HG03097 (cell line): ENCODE data around the gene VTI1A.
"Not testable (repeated sequence)": the region's sequence is repeated elsewhere in the genome, so short reads cannot be mapped to it uniquely, and the experiment has no call there.

Experiments used
- ATAC-seq: cut with Tn5 transposase; IDR thresholded peaks from one replicate; pipeline ENCODE4 v1.9.1; 2021; ENCODE audit not compliant: unreplicated experiment, low FRiP score

Gene VTI1A

DNA sequence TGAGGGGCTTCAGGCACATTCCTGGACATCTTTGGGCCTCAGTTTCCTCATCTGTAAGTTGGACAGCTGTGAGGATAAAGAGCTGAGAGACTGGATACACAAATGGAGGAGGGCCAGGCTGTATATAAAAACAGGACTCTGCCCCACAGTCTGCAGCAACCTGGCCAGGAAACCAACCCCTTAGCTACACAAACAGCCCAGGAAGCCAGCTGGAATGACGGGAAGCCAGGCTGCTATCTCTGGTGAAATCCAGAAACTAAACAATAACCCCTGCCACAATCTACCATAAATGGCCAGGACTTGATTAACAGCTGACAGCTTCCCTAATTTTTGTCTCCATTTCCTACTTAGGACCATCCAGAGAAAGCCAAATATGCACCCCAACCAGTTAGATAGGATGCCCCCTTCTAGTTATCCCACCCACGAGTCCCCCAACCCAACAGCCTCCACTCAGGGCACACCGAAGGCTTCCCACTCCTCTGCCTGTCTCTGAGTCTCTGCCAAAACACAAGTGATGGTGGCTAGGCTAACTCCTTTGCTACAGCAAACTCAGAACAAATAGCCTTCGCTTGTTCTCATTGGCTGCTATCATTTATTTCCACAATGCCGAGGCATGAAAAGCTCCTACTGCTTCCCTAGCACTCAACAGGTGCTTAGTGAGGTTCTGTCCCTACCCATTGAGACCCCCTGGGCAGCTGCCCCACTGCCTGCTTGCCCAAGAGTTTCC, 393.1 kb downstream of the VTI1A start:
- no peak for ATAC-seq

- ATAC-seq = no peak
Observed at GRCh38 chr10:112841549-112841948, 394.5 kb downstream of the VTI1A start.

DNA sequence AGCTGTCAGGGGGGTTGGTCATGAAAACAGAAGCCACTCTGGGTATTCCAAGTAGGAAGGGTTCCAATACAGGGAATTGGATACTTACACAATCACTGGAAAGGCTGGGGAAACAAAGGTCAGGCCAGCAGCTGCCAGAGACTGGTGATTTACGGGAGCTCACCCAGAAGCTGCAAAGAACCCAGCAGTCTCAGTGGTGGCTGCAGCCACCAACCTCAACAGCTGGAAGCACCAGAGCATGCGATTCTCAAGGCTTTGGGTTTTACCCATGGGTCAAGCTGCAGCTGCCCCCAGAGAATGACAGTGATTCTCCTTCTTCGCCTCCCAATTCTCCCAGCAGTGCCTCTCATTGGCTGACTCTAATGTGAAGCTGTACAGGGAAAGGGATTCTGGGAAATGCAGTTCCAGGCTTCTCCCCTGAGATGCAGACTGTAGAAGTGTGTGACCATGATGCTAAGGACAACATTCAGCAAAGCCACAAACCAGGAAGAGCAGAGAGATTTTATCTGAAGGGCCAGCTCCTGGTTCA, 395.9 kb downstream of the VTI1A start:
- ATAC-seq = peak; percentile 98

DNA sequence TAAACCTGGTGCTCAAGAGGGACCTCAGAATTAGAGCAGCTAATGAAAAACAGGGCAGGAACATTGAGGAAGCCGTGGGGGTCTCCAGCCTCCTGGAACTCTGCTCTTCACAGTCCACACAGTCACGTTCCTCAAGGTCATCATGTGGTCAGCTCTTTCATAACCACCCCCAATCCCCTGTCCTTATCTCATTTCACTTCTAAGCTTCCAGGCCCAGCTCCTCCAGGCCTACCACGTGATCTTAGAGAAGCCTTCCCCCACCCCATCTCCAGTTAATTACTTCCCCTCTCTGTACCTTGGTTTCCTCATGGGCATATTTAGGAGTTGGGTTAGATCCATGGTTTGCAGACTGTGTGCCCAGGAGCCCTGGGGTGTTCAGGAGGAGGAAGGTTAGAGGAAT, 396.6 kb downstream of the VTI1A start:
- no peak for ATAC-seq

- no peak for ATAC-seq
Observed at GRCh38 chr10:112844681-112845544, 397.9 kb downstream of the VTI1A start.

DNA sequence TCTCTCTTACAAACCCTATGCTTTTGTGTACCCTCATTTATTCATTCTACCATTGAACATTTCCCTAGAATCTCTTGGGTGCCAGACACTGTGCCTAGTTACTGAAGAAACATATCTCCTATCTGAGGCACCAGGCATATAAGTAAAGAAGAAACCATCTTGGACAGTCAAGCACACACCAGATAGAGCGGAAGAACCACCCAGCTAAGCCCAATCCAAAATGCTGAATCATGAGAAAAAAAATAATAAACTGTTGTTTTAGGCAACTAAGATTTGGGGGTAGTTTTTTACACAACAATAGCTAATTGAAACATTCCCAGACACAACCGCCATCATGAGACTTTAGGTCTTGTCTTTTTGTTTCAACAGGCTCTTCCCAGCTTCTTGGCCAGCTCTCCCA, 400.8 kb downstream of the VTI1A start:
- ATAC-seq = no peak

DNA sequence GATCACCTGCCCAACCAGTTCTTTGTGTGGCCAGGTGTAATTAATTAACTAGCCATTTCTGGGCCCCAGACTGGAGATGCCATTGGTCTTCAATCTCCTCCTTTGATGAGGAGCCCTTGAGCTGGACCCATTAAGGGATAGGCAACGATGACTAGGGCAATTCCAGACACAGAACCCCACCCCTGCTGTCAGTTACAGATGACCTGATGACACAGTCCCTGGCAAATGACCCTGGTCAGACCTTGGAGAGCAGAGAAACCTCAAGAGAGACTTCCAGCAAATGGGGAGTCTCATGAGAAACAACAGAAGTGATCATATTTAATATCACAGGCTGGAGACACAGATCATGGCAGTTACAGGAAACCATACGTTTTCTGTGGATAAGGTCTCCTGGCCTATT, 401.2 kb downstream of the VTI1A start:
- ATAC-seq = no peak

GRCh38 chr10:112848868-112849430, 401.9 kb downstream of the VTI1A start:
- no peak for ATAC-seq

GRCh38 chr10:112849546-112849945, 402.5 kb downstream of the VTI1A start:
- no peak for ATAC-seq

DNA sequence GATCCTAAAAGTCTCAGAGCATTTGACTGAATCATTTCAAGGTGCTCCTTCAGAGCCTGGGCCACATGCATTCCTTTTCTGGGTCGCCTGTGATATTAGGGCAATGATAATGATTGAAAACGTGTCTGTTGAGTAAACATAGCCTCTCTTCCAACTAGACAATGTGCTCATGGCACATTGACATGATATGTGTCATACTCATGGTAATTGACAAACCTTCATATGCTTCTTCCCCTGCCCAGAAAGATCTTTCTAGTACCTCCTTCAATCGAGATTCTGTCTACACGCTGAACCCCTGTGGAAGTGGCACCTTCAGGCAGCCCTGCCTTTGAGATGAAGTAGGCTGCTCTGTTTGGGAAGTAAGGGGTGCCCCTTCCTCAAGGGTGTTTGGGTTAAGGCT, 404.2 kb downstream of the VTI1A start:
- ATAC-seq = no peak

DNA sequence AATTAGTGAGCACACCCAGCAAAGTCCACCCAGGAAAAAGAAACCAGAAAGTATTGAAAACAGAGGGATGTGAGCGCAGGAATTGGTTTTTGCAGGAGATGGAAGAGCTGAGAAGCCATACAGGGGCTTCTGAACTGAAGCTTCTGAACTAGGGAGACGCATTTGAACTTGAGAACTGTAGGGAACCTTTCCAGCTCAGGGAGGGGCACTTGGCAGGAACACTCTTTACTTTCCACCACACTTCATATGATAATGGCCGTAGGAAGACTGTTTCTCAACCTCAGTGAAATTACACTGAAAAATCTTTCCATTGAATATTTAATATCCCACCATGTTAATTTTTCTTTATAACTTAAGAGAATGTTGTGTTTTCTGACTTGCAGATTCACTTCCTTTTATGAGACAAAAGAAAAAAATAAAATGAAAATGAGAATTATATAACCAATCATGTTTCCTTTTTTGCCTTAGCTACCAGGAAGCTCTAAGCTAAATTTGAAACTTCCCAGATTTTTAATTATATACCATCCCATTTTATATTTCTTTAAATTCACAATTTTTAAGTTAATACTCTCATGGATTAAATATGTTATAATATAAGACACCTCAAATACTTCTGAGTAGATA, 404.7 kb downstream of the VTI1A start:
- no peak for ATAC-seq

DNA sequence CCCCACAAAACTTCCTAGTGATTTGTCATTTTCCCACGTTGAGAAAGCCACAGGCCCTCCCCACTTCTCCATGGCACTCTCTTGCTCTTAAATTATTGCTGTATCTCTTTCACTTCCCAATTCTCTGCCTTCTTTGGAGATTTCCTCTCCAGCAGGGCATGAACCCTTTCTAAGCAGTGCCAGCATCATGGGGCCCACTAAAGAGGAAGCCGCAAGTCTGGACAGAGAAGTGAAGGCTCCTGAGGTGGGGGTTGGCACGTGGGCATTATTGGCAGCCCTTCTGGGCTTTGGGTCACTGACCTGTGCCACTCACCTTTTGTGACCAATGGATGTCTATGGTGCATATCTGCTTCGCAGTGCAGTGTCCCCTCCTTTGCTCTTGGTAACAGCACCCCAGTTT, 405.3 kb downstream of the VTI1A start:
- no peak for ATAC-seq

GRCh38 chr10:112855134-112855533, 408.1 kb downstream of the VTI1A start:
- ATAC-seq = no peak

- no peak for ATAC-seq
Observed at GRCh38 chr10:112857493-112857892, 410.5 kb downstream of the VTI1A start.

DNA sequence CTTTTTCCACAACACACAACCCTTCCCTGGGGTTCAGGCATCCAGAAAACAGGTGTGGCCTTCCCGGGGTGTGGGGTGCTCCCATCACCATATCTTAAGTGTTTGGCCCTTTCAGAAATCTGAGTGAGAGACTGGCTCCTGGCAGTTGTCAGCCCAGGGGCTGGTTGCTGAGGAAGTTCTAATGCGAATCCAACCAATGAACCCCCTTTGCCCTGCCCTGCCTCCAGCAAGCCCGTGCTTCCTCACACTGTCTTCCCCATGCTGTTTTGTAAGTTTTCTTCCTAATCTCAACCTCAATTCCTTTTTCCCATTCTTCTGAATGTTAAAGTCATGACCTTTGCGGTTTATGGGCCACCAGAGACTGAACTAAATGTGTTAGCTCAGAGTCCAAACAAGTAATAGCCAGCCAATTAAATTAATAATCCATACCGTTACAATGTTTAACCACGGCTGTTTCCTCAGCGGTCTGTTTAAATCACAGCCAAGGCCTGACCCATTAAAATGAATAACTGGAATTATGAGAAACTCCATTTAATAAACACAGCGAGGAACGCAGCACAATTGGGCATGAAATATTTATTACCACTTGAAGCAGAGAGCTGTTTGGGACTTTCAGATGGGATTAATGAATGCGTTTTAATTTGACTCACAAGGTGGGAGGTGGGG, 412.1 kb downstream of the VTI1A start:
- no peak for ATAC-seq

DNA sequence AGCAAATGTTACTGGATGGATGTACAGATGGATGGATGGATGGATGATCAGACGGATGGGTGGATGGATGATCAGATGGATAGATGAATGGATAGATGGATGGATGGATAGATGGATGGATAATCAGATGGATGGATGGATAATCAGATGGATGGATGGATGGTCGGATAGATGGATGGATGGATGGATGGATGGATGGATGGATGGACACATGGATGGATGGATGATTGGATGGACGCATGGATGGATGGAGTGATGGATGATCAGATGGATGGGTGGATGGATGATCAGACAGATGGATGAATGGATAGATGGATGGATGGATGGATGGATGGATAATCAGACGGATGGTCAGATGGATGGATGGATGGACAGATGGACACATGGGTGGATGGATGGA, 412.8 kb downstream of the VTI1A start:
- no peak for ATAC-seq

- ATAC-seq = not testable (repeated sequence)
Observed at GRCh38 chr10:112863461-112863860, 416.4 kb downstream of the VTI1A start.
